Measurements from ENCODE around the gene DICER1. TPM values are rescaled to one million over a fixed set of nuclear protein-coding genes. Genes with fewer than 3 reads are reported as not detected.

The DICER1 gene
- polyA plus RNA-seq, 4 donors, result 46.1 to 60.9 (median 53.6) TPM

GRCh38 chr14:95064734-95065133 lies 92.6 kb downstream of the DICER1 start:
- no peak for DNase-seq (ENCODE audit: low read depth in 4 of 4, low spot score in 3 of 4)

- no peak for DNase-seq (ENCODE audit: low read depth in 4 of 4, low spot score in 3 of 4)
These were observed 93.1 kb downstream of the DICER1 start for GRCh38 chr14:95064256-95064655.

- DNase-seq (ENCODE audit: low read depth in 4 of 4, low spot score in 3 of 4), result no peak
These were observed 93.9 kb downstream of the DICER1 start for GRCh38 chr14:95063391-95063790.

GRCh38 chr14:95062946-95063345 lies 94.4 kb downstream of the DICER1 start:
- DNase-seq (ENCODE audit: low read depth in 4 of 4, low spot score in 3 of 4), result no peak

- DNase-seq (ENCODE audit: low read depth in 4 of 4, low spot score in 3 of 4), result no peak
These were observed 95.1 kb downstream of the DICER1 start for GRCh38 chr14:95062220-95062619.

GRCh38 chr14:95061317-95062093 lies 95.8 kb downstream of the DICER1 start:
- DNase-seq (ENCODE audit: low read depth in 4 of 4, low spot score in 3 of 4), result no peak

GRCh38 chr14:95059126-95059525 lies 98.2 kb downstream of the DICER1 start:
- DNase-seq (ENCODE audit: low read depth in 4 of 4, low spot score in 3 of 4), result no peak

- no peak for DNase-seq (ENCODE audit: low read depth in 4 of 4, low spot score in 3 of 4)
These were observed 98.8 kb downstream of the DICER1 start for GRCh38 chr14:95058491-95058890.

- DNase-seq (ENCODE audit: low read depth in 4 of 4, low spot score in 3 of 4), result no peak
These were observed 99.5 kb downstream of the DICER1 start for GRCh38 chr14:95057851-95058250.

- no peak for DNase-seq (ENCODE audit: low read depth in 4 of 4, low spot score in 3 of 4)
These were observed 100.2 kb downstream of the DICER1 start for GRCh38 chr14:95057147-95057546.

GRCh38 chr14:95056476-95056875 lies 100.9 kb downstream of the DICER1 start:
- no peak for DNase-seq (ENCODE audit: low read depth in 4 of 4, low spot score in 3 of 4)

- DNase-seq (ENCODE audit: low read depth in 4 of 4, low spot score in 3 of 4), result no peak
These were observed 102.0 kb downstream of the DICER1 start for GRCh38 chr14:95055318-95055717.

- DNase-seq (ENCODE audit: low read depth in 4 of 4, low spot score in 3 of 4), result no peak
These were observed 102.7 kb downstream of the DICER1 start for GRCh38 chr14:95054346-95055280.

- no peak for DNase-seq (ENCODE audit: low read depth in 4 of 4, low spot score in 3 of 4)
These were observed 105.2 kb downstream of the DICER1 start for GRCh38 chr14:95052016-95052585.

- no peak for DNase-seq (ENCODE audit: low read depth in 4 of 4, low spot score in 3 of 4)
These were observed 107.4 kb downstream of the DICER1 start for GRCh38 chr14:95049952-95050351.

- DNase-seq (ENCODE audit: low read depth in 4 of 4, low spot score in 3 of 4), result no peak
These were observed 108.5 kb downstream of the DICER1 start for GRCh38 chr14:95048771-95049312.

GRCh38 chr14:95047754-95048153 lies 109.6 kb downstream of the DICER1 start:
- no peak for DNase-seq (ENCODE audit: low read depth in 4 of 4, low spot score in 3 of 4)

GRCh38 chr14:95046711-95047681 lies 110.3 kb downstream of the DICER1 start:
- peak; percentile 36 to 51 (median 43) for DNase-seq (ENCODE audit: low read depth in 4 of 4, low spot score in 3 of 4)

- DNase-seq (ENCODE audit: low read depth in 4 of 4, low spot score in 3 of 4), result no peak
These were observed 111.4 kb downstream of the DICER1 start for GRCh38 chr14:95045836-95046430.

All from right renal pelvis (tissue), 4 donors.